Stimulated activated CD4-positive, alpha-beta T cell treated with anti-CD3 and anti-CD28 coated beads, Interleukin-1b, Interleukin-23, amount 100 ng/mL, for 24 hours (primary cell): ENCODE data around the gene WIPI1.
"Not testable (repeated sequence)": the region's sequence is repeated elsewhere in the genome, so short reads cannot be mapped to it uniquely, and the experiment has no call there.

ENCODE experiments used
- DNase-seq, 4 experiments: peaks; one replicate each; pipeline ENCODE4 v3.0.0-alpha.2; 2020; ENCODE audit warnings: low read depth in 4 of 4, low spot score in 1 of 4

WIPI1 gene

GRCh38 chr17:68387435-68388218, 69.7 kb downstream of the WIPI1 start:
- DNase-seq: no peak

- no peak for DNase-seq
Observed at GRCh38 chr17:68385490-68386215, 71.6 kb downstream of the WIPI1 start.

- DNase-seq: no peak
Observed at GRCh38 chr17:68384941-68385340, 72.4 kb downstream of the WIPI1 start.

GRCh38 chr17:68384471-68384870, 72.8 kb downstream of the WIPI1 start:
- DNase-seq: no peak

GRCh38 chr17:68383443-68384321, 73.6 kb downstream of the WIPI1 start:
- DNase-seq: no peak

- no peak for DNase-seq
Observed at GRCh38 chr17:68383120-68383442, 74.2 kb downstream of the WIPI1 start.

- DNase-seq: no peak
Observed at GRCh38 chr17:68382582-68383085, 74.7 kb downstream of the WIPI1 start.

- no peak for DNase-seq
Observed at GRCh38 chr17:68381076-68381900, 76.0 kb downstream of the WIPI1 start.

- no peak for DNase-seq
Observed at GRCh38 chr17:68379692-68380677, 77.3 kb downstream of the WIPI1 start.

GRCh38 chr17:68379177-68379510, 78.2 kb downstream of the WIPI1 start:
- no peak for DNase-seq

GRCh38 chr17:68378268-68379176, 78.8 kb downstream of the WIPI1 start:
- no peak for DNase-seq

- no peak for DNase-seq
Observed at GRCh38 chr17:68377771-68378267, 79.5 kb downstream of the WIPI1 start.

- DNase-seq: not testable (repeated sequence)
Observed at GRCh38 chr17:68376178-68376577, 81.1 kb downstream of the WIPI1 start.

GRCh38 chr17:68375566-68375965, 81.7 kb downstream of the WIPI1 start:
- no peak for DNase-seq
